Stomach (tissue), 4 donors: ENCODE results near the gene EMC1.

Source experiments
- POLR2A ChIP-seq, 4 donors: fragments of 450-650 bp; IDR thresholded peaks; one replicate each; pipeline ENCODE4 v1.6.1; 2016; ENCODE audit warnings: antibody characterized with exemption in 4 of 4, control low read depth in 2 of 4, mild to moderate bottlenecking in 1 of 4, moderate library complexity in 1 of 4
- TF ChIP-seq, protein P1 (sequence below), 7 experiments: fragments of 450-650 bp in 4 of 7; fragments of 200-600 bp in 3 of 7; sonication (generic) in 3 of 7; IDR thresholded peaks; one replicate each; pipeline ENCODE4 v1.5.1; 2016 to 2019; ENCODE audit warnings: antibody characterized with exemption in 7 of 7, control low read depth in 2 of 7, mild to moderate bottlenecking in 1 of 7

DNA sequence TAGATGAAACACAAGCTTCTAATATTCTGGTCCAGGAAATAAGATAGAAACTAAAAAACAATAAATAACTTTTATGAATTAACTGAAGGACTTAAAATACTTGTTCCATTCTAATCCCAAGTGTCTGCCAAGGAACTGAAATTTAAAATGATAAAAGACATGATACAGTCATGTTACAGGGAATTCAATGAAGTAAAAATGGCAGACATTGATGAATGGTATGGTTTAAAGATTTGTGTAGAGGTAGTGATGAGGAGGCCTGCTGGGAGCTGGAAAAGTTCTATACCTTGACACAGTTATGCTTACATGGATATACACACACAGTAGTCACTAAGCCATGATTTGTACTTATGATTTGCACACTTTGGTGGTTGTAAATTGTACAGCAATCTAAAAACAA lies 39.2 kb downstream of the EMC1 start:
- TF ChIP-seq, protein P1, sequence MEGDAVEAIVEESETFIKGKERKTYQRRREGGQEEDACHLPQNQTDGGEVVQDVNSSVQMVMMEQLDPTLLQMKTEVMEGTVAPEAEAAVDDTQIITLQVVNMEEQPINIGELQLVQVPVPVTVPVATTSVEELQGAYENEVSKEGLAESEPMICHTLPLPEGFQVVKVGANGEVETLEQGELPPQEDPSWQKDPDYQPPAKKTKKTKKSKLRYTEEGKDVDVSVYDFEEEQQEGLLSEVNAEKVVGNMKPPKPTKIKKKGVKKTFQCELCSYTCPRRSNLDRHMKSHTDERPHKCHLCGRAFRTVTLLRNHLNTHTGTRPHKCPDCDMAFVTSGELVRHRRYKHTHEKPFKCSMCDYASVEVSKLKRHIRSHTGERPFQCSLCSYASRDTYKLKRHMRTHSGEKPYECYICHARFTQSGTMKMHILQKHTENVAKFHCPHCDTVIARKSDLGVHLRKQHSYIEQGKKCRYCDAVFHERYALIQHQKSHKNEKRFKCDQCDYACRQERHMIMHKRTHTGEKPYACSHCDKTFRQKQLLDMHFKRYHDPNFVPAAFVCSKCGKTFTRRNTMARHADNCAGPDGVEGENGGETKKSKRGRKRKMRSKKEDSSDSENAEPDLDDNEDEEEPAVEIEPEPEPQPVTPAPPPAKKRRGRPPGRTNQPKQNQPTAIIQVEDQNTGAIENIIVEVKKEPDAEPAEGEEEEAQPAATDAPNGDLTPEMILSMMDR (IDR thresholded peaks at IDR 0.05): no peak
- TF ChIP-seq POLR2A (IDR thresholded peaks at IDR 0.05): no peak
